T47D (cell line): ENCODE results near the gene KCNIP4.
"Not testable (repeated sequence)": the region's sequence is repeated elsewhere in the genome, so short reads cannot be mapped to it uniquely, and the experiment has no call there.

Source experiments
- DNase-seq, 2 experiments: peaks; one replicate each; pipeline versions ENCODE4 v3.0.0 to v3.0.0-alpha.2; 2011 to 2012; ENCODE audit warnings: low read depth in 1 of 2, low spot score in 1 of 2
- JUND ChIP-seq: IDR thresholded peaks from 2 replicates; pipeline ENCODE4 v1.6.1; 2012; ENCODE audit warnings: low read depth
- in situ Hi-C: cut with HindIII; loops from 2 replicates; pipeline ENCODE4 v1.10.0; 2016; ENCODE audit warnings: low sequenced_read_pairs, low pct_unique_long_range_greater_than_20kb

Gene KCNIP4

DNA sequence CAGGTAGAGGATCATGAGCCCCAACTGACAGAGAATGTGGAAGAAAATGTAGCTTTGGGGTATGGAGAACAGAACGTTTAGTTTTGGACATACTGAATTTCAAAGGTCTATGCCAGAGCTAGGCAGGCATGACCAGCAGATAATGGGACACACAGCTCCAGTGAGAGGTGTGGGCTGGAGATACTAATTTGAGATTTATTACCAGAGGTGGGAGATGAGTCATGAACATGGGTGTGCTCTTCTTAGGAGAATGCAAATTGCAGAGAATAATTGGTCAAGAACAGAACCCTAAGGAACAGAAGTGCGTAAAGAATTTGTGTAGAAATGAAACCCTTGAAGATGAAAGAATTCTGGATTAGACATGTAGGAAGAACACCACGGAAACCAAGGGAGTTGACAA lies 1123.1 kb downstream of the KCNIP4 start:
- no peak for TF ChIP-seq JUND
- in situ Hi-C loops, result no loop called here
- DNase-seq, result no peak

DNA sequence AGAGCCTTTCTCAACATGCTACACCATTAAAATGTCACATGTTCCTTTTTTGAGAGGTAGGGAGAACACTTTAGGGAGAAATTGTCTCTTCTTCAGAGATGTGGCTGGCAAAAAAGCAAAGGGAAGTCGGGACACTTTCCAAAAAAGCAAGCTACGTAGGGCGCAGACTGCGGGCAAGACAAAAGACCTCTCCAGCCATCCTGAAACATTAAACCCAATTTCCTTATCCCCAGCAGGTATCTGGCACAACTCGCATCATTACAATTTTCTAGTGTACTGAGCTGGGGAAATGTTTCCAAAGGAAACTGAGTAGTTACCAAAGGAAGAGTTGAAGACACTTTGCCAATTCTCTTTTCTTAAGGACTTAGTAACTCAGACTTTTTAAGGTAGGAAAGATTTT lies 1132.3 kb downstream of the KCNIP4 start:
- DNase-seq, result no peak
- TF ChIP-seq JUND, result no peak
- in situ Hi-C loops, result no loop called here

DNA sequence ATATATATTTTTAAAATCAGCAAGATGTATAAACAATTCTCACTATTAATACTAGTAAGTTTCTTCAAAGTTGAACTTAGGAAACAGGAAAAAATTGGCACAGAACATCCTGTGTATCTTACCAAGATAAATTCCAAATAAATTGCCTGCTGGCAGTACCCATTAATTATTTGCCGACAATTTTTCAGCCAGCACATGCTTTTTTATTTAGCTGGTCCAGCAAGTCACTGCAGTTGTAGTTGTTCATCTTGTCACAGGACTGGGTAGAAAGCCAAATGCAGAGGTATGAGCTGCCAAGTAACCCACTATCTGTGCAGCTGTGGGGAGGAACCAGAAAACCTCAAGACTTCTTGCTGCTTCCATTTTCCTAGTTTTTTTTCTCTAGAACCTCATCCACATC lies 1134.9 kb downstream of the KCNIP4 start:
- TF ChIP-seq JUND, result no peak
- in situ Hi-C loops, result no loop called here
- DNase-seq, result no peak

DNA sequence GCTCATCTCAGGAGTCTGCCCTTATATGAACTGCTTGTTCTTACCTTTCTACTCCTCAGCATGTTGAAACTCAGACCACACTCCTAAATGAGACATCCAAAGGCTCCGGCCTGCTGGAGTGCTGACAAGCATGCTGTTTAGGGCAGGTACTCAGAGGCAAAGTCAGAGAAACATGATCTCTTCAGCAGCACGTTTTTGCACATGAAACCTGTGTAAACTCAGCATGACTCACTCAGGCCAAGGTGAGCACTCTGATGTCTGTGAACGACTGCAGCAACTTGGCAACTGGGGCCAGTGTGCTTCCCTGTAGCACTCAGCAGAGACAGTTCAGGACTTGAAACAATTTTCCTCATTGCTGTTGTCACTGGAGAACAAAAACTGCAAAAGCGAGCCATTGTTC lies 1138.8 kb downstream of the KCNIP4 start:
- no peak for DNase-seq
- no peak for TF ChIP-seq JUND
- in situ Hi-C loops, result no loop called here

DNA sequence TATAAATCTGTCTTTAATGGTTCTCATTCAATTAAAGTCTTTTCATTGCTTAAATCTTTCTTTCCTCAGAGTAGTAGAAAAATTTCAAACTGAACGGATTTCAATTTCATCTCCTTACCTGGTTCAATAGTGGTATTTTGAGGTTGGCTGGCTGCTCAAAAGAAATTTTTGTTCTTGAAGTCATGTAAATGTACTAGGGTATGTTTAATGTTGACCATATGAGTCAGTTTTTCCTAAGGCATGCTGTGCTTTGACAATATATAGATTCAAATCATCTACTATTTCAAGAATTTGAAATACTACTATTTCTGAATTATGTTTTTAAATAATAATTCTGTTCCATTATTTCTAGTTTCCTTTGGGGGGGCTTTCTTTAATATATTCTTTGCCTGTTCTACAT lies 1142.9 kb downstream of the KCNIP4 start:
- no peak for DNase-seq
- in situ Hi-C loops, result no loop called here
- no peak for TF ChIP-seq JUND

DNA sequence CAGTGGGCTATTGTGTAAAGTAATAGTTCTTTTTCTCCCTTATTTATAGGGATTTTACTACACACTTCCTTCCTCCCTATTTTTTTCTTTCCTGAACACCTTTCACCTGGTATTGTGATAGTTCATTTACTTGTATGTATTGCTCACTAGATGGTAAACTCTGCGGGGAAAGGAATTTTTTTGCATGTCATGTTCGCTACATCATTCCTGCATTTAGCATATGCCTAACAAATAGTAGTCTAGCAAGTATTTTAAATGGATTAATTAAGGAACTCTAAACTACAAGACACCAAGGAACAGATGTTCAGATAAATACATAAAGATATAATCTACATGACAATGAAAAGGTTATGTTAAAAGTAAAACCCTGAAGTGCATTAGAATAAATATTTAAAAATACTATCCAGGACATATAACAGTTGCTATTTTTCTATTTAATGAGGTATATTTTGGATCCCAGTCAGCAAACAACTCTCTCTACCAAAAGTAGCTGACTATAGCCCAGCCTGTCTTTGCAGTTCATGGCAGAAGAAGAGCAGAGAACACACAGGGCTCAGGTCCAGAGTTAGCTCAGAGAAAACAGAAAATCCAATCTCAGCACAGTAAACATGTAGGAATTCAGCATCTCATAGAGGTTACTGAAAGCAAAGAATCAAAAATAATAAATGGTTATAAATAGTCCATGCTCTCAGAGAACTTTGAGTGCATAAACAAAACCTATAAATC lies 1160.5 kb downstream of the KCNIP4 start:
- in situ Hi-C loops, result no loop called here
- no peak for TF ChIP-seq JUND
- no peak for DNase-seq

DNA sequence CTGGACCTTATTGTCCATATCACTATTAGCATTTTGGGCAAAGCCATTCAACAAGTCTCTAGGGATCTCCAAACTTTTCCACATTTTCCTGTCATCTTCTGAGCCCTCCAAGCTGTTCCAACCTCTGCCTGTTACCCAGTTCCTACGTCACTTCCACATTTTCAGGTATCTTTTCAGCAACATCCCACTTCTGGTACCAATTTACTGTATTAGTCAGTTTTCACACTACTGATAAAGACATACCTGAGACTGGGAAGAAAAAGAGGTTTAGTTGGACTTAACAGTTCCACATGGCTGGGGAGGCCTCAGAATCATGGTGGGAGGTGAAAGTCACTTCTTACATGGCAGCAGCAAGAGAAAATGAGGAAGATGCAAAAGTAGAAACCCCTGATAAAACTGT lies 1165.4 kb downstream of the KCNIP4 start:
- DNase-seq, in situ Hi-C loops: not testable (repeated sequence)

DNA sequence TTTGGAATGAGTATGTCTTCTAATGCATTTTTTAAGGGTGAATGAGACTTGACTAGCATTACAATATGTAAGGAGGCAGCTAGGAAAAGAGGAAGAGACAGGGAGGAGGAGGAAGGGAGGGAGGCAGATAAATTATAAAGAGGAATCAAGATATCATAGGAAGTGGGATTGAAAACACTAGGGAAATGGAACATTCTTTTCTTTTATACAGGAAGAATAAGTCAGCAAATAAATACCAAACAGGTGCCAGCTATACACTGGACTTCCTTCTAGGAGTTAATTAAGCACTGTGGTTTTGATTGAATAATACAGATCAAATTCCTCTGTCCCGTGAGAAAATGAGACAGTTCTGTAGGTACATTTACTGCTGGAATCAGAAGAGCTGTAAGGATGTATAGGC lies 1169.7 kb downstream of the KCNIP4 start:
- no peak for TF ChIP-seq JUND
- in situ Hi-C loops, result no loop called here
- DNase-seq, result no peak

DNA sequence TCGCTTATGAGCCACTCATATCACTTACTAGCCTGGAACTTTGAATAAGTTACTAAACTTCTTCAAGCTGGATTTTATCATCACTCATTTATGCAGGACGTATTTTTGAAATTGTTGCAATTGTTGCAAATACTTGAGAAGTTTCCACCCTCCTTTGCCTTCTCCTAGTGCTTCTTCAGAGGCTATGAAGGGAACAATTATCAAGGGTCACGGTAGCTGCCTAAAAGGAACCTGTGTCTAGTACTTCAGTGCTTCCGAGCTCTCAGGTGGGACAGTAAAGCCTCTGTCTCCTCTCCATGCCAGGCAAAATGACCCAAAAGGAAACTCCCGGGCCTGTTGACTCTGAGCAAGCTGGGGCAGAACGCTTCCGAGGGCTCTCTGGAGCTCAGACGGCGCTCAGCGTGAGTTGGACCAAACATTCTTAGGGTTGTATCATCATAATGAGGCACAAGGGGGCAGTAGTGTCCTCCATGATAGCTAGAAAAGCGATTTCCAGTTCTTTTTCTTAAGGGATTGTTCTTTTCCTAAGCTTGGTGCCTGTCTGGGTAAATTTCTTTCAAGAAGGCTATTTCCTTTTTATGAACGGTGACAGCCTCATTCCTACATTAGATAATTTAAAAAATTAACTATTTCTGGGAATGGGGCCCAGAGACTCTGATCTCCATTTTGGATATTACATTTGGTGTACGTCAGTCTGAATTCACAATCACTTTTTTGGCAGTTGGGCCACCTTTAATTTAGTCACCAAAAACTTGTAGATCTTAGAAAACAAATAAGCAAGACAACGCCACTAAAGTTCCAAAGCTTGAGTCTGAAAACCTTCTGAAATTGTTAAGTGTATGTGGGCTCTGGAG lies 1175.2 kb downstream of the KCNIP4 start:
- no peak for TF ChIP-seq JUND
- in situ Hi-C loops, result no loop called here
- peak; percentile 5 to 62 for DNase-seq

DNA sequence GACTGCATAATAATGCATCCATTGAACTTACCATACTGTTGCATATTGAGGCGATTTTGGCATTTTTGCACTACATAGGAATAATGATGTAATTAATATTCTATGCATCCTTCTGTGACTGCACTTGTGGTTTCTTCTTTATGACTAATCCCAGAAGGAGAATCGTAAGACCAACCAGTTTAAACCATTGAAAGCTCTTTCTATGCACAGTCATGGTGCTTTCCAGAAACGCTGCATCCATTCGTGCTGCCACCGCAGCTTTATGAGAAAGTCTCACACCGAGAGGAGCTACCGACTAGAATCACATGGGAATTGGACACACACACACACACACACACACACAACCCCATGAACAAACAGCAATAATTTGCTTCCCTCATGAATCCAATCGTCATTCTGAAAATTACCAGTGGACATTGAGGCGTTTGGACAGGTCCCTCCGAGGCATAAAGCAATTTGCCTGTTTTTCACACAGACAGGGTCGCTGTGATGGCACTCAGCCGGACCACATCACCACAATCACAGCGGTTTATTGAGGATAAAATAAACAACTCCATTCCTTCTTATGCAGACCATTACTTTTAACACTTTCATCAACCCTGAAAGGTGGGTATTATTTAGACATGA lies 1184.1 kb downstream of the KCNIP4 start:
- no peak for DNase-seq
- in situ Hi-C loops, result no loop called here
- no peak for TF ChIP-seq JUND

DNA sequence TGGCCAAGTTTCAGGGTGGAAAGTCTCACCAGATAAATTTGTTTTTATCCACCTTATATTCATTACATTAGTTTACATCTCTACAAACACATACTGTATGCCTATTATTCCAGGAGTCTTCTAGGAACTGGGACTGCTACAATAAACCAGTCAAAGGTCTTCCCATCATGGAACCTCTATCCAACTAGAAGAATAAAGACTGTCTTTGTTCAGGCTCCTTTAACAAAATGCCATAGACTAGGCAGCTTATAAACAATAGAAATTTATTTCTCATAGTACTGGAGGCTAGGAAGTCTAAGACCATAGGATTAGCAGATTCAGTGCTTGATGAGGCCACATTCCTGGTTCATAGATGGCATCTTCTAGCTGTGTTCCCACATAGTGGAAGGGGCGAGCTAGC lies 1186.7 kb downstream of the KCNIP4 start:
- TF ChIP-seq JUND, result no peak
- no peak for DNase-seq
- in situ Hi-C loops, result no loop called here

DNA sequence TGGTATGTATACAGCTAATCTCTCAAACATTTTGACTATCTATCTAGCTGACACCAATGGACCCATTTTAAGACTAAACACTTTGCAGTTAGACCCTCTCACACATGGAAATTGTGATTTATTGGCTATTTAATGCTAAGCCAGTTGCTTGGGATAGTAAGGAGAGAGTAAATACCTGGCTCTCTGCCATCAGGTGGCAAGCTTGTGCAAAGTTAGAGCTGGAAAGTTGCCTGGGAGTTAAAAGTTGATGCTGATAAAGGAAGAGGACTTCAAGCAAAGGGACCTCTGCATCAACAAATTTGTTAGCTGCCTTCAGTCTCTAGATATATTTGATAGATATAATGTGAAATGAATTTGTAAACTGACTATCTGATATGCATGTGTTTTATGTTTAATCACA lies 1187.2 kb downstream of the KCNIP4 start:
- in situ Hi-C loops, result no loop called here
- TF ChIP-seq JUND, result no peak
- no peak for DNase-seq

DNA sequence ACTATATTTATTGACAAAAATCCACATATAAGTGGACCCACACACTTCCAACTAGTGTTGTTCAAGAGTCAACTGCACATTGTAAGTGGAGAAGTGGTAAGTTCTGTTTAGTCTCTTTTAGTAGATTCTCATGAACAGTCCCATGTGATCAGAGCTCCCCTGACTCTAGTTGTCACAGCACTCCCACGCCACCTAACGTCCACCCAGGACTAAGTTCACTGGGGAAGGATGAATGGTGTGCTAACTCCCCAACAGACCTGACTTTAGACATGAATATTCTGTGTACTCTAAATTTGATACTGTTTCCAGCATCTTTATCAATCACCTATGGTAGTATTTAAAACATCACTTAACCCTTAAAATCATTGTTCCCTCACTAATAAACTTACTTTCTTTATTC lies 1188.5 kb downstream of the KCNIP4 start:
- DNase-seq, result peak in 1 of 2 experiments; percentile 5
- in situ Hi-C loops, result no loop called here
- no peak for TF ChIP-seq JUND

DNA sequence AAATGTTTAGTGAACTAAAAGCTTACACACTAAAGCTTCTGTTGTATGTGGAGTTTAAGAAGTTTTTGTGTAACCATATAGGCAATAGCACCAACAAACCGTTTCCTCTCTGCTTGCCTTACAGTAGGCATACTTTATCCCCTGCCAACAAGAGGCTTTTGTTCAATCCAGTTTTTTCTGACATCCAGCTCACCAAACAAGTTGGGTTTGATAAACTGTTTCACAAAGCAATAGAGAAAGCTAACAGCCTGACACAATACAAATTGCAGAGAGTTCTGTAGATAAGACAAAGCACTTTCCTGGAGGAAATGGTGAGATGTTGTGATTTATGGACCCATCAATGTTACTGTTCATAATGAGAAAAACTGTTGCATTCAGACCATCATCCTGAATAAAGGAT lies 1194.5 kb downstream of the KCNIP4 start:
- DNase-seq, result no peak
- in situ Hi-C loops, result no loop called here
- no peak for TF ChIP-seq JUND
